ENCODE data around the gene RANGRF.

- no peak for TF ChIP-seq BHLHE40 (IDR thresholded peaks at IDR 0.05; ENCODE audit: borderline replicate concordance)
- no peak for TF ChIP-seq TARDBP (IDR thresholded peaks at IDR 0.05)
- TF ChIP-seq SUZ12 (IDR thresholded peaks at IDR 0.05), result no peak
Measured at GRCh38 chr17:8283356-8283755, 5.1 kb upstream of the RANGRF start.
